Testis (tissue), 3 donors: ENCODE data around the gene PTPRE. TPM values are rescaled to one million over a fixed set of nuclear protein-coding genes. Genes with fewer than 3 reads are reported as not detected.

ENCODE experiments used
- DNase-seq: peaks from one replicate; pipeline ENCODE4 v3.0.0-alpha.2; 2019
- H3K27ac ChIP-seq, 2 donors: fragments of 200-600 bp; sonication (generic); one replicate each; pipeline ENCODE4 v1.5.1; 2019
- H3K27me3 ChIP-seq: fragments of 200-600 bp; sonication (generic); one replicate; pipeline ENCODE4 v1.5.1; 2019
- H3K36me3 ChIP-seq: fragments of 200-600 bp; sonication (generic); one replicate; pipeline ENCODE4 v1.5.1; 2017; ENCODE audit warnings: low read depth; ENCODE audit errors: missing control alignments
- H3K4me1 ChIP-seq: fragments of 200-600 bp; sonication (generic); one replicate; pipeline ENCODE4 v1.5.1; 2019
- H3K4me3 ChIP-seq, 2 donors: fragments of 200-600 bp; sonication (generic); one replicate each; pipeline ENCODE4 v1.5.1; 2017 to 2019
- H3K9me3 ChIP-seq: fragments of 200-600 bp; sonication (generic); one replicate; pipeline ENCODE4 v1.5.1; 2017
- CTCF ChIP-seq, 3 experiments: fragments of 450-650 bp in 2 of 3; fragments of 200-600 bp in 1 of 3; sonication (generic) in 1 of 3; IDR thresholded peaks; one replicate each; pipeline ENCODE4 v1.5.1; 2016 to 2019; ENCODE audit warnings: antibody characterized with exemption in 3 of 3, mild to moderate bottlenecking in 2 of 3, moderate library complexity in 1 of 3
- POLR2A ChIP-seq: fragments of 450-650 bp; IDR thresholded peaks from one replicate; pipeline ENCODE4 v1.6.1; 2017; ENCODE audit warnings: antibody characterized with exemption, mild to moderate bottlenecking, moderate library complexity
- WGBS, 2 donors: methylation state at CpG; one replicate each; pipeline ENCODE4 v1.1.5; 2018; 5-methylcytosine and 5-hydroxymethylcytosine counted together
- intact Hi-C: fragments of 100-400 bp; cut with DNase I; formaldehyde crosslinking; loops from one replicate; pipeline ENCODE4 v1.15.1; 2023; ENCODE audit warnings: low total_unique reads
- polyA plus RNA-seq: library from polyadenylated mRNA; stranded (reverse); fragments of 350-450 nt; fragmentation: Illumina TruSeq; extraction: RNeasy Lipid Tissue Mini Kit (QIAGEN cat#74804); gene quantifications from one replicate; pipeline ENCODE4 v1.2.3, GENCODE V29; 2014; ENCODE audit warnings: low read depth, low replicate concordance; ENCODE audit not compliant: insufficient read depth
- total RNA-seq, 2 donors: library from RNA; depleted of rRNA; stranded (reverse); fragments of >200 nt; gene quantifications; one replicate each; pipeline ENCODE4 v1.2.3, GENCODE V29; 2016

The PTPRE gene
- total and polyA plus RNA-seq, 3 donors from 2014 or later: 10.0 to 26.6 (median 15.3) TPM

- Histone ChIP-seq H3K9me3 (no peaks in the 10 kb centered on the region), H3K4me3 (no peak overlapping the region), H3K27me3 (no peaks in the 10 kb centered on the region), H3K4me1 (no peaks in the 10 kb centered on the region), H3K36me3 (no peaks in the 10 kb centered on the region), H3K27ac (no peak overlapping the region)
- intact Hi-C loops: no loop called here
- no peak for TF ChIP-seq POLR2A
- no peak for TF ChIP-seq CTCF (IDR thresholded peaks at IDR 0.05)
- no peak for DNase-seq
- 89 to 91% methylated on average over 3 of the region's 3 CpGs for WGBS, 2 donors
Measured at GRCh38 chr10:127949831-127950230, 42.9 kb downstream of the PTPRE start.

DNA sequence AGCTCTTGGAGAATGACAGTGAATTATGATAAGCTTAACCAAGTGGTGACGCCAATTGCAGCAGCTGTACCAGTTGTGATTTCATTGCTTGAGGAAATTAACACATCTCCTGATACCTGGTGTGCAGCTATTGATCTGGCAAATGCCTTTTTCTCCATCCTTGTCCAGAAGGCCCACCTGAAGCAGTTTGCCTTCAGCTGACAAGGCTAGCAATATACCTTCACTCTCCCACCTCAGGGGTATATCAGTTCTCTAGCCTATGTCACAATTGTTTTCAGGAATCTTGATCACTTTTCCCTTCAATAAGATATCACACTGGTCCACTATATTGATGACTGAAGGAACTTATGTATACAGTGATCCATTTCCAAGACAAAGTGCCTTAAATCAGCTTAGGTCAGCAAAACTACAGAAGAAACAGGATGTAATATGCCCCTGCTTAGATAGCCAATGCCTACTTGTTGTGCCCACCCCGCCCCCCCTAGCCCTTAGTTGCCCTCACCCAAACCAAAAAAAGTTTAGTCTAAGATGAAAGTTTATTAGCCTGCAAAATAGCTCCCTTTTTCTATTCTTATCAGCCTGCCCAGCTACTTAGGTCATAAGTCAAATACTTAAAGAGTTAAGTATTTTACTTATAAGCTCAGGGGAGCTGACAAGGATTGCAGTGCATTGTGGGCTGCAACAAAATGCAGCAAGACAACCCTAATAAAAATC, 45.1 kb downstream of the PTPRE start:
- Histone ChIP-seq H3K27ac (no peak overlapping the region), H3K36me3 (no peaks in the 10 kb centered on the region), H3K4me3 (no peak overlapping the region), H3K4me1 (no peaks in the 10 kb centered on the region), H3K9me3 (no peaks in the 10 kb centered on the region), H3K27me3 (no peaks in the 10 kb centered on the region)
- 86 to 88% methylated on average over 2 of the region's 2 CpGs for WGBS, 2 donors
- intact Hi-C loops: no loop called here
- DNase-seq: no peak
- TF ChIP-seq POLR2A (no peak), CTCF (IDR thresholded peaks at IDR 0.05) (no peak)

GRCh38 chr10:127952575-127952869, 45.6 kb downstream of the PTPRE start:
- Histone ChIP-seq H3K4me3 (no peak overlapping the region), H3K27ac (no peak overlapping the region), H3K4me1 (no peaks in the 10 kb centered on the region), H3K36me3 (no peaks in the 10 kb centered on the region), H3K9me3 (no peaks in the 10 kb centered on the region), H3K27me3 (no peaks in the 10 kb centered on the region)
- TF ChIP-seq POLR2A (no peak), CTCF (IDR thresholded peaks at IDR 0.05) (no peak)
- intact Hi-C loops: no loop called here
- no peak for DNase-seq
- WGBS, 2 donors: 64 to 67% methylated on average over 2 of the region's 2 CpGs

DNA sequence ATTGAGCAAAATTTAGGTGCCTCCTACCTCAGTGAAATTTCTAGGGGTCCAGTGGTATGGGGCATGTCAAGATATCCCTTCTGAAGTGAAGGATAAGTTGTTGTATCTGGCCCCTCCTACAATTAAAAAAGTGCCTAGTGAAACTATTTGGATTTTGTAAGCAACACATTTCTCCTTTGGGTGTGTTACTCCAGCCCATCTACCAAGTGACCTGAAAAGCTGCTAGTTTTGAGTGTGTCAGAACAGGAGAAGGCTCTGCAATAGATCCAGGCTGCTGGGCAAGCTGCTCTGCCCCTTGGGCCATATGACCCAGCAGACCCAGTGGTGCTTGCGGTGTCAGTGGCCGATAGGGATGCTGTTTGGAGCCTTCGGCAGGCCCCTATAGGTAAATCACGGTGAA, 46.0 kb downstream of the PTPRE start:
- intact Hi-C loops: no loop called here
- no peak overlapping the region for H3K4me3 ChIP-seq
- DNase-seq: no peak
- H3K36me3 ChIP-seq: no peaks in the 10 kb centered on the region
- WGBS, 2 donors: 96 to 100% methylated on average over 2 to 4 of the region's 4 CpGs
- TF ChIP-seq POLR2A (no peak), CTCF (IDR thresholded peaks at IDR 0.05) (no peak)
- H3K9me3 ChIP-seq: no peaks in the 10 kb centered on the region
- H3K4me1 ChIP-seq: no peaks in the 10 kb centered on the region
- no peak overlapping the region for H3K27ac ChIP-seq
- no peaks in the 10 kb centered on the region for H3K27me3 ChIP-seq

DNA sequence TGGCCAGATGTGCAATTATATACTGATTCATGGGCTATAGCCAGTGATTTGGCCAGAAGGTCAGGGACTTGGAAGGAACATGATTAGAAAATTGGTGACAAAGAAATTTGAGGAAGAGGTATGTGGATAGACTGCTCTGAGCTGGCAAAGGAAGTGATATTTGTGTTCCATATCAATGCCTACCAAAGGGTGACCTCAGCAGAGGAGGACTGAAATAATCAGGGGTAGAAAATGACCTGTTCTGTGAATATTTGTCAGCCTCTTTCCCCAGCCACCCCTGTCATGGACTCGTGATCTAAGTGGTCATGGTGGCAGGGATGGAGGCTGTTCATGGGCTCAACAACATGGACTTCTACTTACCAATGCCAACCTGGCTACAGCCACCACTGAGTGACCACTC, 47.0 kb downstream of the PTPRE start:
- Histone ChIP-seq H3K36me3 (no peaks in the 10 kb centered on the region), H3K9me3 (no peaks in the 10 kb centered on the region), H3K27me3 (no peaks in the 10 kb centered on the region), H3K4me1 (no peaks in the 10 kb centered on the region), H3K27ac (no peak overlapping the region), H3K4me3 (no peak overlapping the region)
- TF ChIP-seq CTCF (IDR thresholded peaks at IDR 0.05): no peak
- TF ChIP-seq POLR2A: no peak
- no peak for DNase-seq
- 83 to 96% methylated on average over 1 of the region's 1 CpG for WGBS, 2 donors
- intact Hi-C loops: no loop called here
